GM21717 (cell line): Measurements from ENCODE around the gene TMEM97.
"Not testable (repeated sequence)": the region's sequence is repeated elsewhere in the genome, so short reads cannot be mapped to it uniquely, and the experiment has no call there.

ENCODE experiments used
- ATAC-seq: cut with Tn5 transposase; IDR thresholded peaks from one replicate; pipeline ENCODE4 v1.9.1; 2021; ENCODE audit warnings: mild to moderate bottlenecking, moderate library complexity; ENCODE audit not compliant: unreplicated experiment

TMEM97 gene

GRCh38 chr17:28335959-28336871, 17.2 kb downstream of the TMEM97 start:
- ATAC-seq: no peak

GRCh38 chr17:28338056-28338768, 19.2 kb downstream of the TMEM97 start:
- ATAC-seq: no peak

GRCh38 chr17:28338769-28339212, 19.8 kb downstream of the TMEM97 start:
- not testable (repeated sequence) for ATAC-seq

GRCh38 chr17:28339431-28339830, 20.4 kb downstream of the TMEM97 start:
- ATAC-seq: no peak

- no peak for ATAC-seq
Measured at GRCh38 chr17:28340374-28340773, 21.4 kb downstream of the TMEM97 start.

GRCh38 chr17:28341516-28341915, 22.5 kb downstream of the TMEM97 start:
- ATAC-seq: no peak

GRCh38 chr17:28342313-28342712, 23.3 kb downstream of the TMEM97 start:
- no peak for ATAC-seq

GRCh38 chr17:28343491-28343932, 24.5 kb downstream of the TMEM97 start:
- ATAC-seq: no peak

- ATAC-seq: no peak
Measured at GRCh38 chr17:28344011-28344410, 25.0 kb downstream of the TMEM97 start.

- ATAC-seq: no peak
Measured at GRCh38 chr17:28344435-28344901, 25.5 kb downstream of the TMEM97 start.

GRCh38 chr17:28345419-28346198, 26.6 kb downstream of the TMEM97 start:
- ATAC-seq: no peak

GRCh38 chr17:28346199-28346580, 27.2 kb downstream of the TMEM97 start:
- ATAC-seq: no peak

GRCh38 chr17:28346746-28347246, 27.8 kb downstream of the TMEM97 start:
- no peak for ATAC-seq

GRCh38 chr17:28347261-28347891, 28.4 kb downstream of the TMEM97 start:
- ATAC-seq: no peak

- no peak for ATAC-seq
Measured at GRCh38 chr17:28348979-28349378, 30.0 kb downstream of the TMEM97 start.

GRCh38 chr17:28350271-28350670, 31.3 kb downstream of the TMEM97 start:
- no peak for ATAC-seq

- peak; percentile 86 for ATAC-seq
Measured at GRCh38 chr17:28357061-28357900, 38.3 kb downstream of the TMEM97 start, which contains the start of gene POLDIP2. Gene POLDIP2, minus strand, starts transcription at chr17:28357527. Its CDS starts 79 bp downstream, at chr17:28357448.

GRCh38 chr17:28357901-28358197, 38.8 kb downstream of the TMEM97 start:
- no peak for ATAC-seq

- no peak for ATAC-seq
Measured at GRCh38 chr17:28363186-28363585, 44.2 kb downstream of the TMEM97 start.
